ENCODE data around the gene BRD2. TPM values are rescaled to one million over a fixed set of nuclear protein-coding genes. Genes with fewer than 3 reads are reported as not detected.

The BRD2 gene
- total RNA-seq, 6 experiments from 2014 or later, result 147 to 163 (median 157) TPM

DNA sequence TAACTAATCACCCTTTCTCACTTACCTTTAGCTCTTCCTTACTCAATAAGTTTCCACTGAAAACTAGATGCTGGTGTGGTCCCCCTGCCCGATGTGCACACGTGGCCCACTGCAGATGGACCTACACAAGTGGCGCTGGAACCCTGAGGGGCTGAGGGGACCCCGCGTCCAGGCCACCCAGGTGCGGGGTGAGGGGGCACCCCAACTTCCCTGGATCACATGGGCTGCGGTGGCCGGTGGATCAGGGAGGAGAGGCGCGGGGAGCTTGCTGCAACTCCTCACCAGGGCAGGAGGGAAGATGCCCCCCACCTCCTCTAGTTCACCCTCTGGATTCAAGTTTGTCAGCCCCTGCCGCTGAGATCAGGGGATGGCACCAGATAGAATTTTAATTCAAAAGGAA is 53.5 kb downstream of the BRD2 start:
- Mint-ChIP-seq H3K4me3 (no peak overlapping the region), H3K4me1 (ENCODE audit: low read depth) (no peaks in the 10 kb centered on the region), H3K27me3 (ENCODE audit: insufficient read depth) (peaks cover 34% of the 10 kb centered on the region), H3K27ac (no peak overlapping the region), H3K36me3 (ENCODE audit: low read depth) (no peaks in the 10 kb centered on the region), H3K9me3 (no peaks in the 10 kb centered on the region)
- no peak for DNase-seq
- TF ChIP-seq, protein P1, sequence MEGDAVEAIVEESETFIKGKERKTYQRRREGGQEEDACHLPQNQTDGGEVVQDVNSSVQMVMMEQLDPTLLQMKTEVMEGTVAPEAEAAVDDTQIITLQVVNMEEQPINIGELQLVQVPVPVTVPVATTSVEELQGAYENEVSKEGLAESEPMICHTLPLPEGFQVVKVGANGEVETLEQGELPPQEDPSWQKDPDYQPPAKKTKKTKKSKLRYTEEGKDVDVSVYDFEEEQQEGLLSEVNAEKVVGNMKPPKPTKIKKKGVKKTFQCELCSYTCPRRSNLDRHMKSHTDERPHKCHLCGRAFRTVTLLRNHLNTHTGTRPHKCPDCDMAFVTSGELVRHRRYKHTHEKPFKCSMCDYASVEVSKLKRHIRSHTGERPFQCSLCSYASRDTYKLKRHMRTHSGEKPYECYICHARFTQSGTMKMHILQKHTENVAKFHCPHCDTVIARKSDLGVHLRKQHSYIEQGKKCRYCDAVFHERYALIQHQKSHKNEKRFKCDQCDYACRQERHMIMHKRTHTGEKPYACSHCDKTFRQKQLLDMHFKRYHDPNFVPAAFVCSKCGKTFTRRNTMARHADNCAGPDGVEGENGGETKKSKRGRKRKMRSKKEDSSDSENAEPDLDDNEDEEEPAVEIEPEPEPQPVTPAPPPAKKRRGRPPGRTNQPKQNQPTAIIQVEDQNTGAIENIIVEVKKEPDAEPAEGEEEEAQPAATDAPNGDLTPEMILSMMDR (IDR thresholded peaks at IDR 0.05), result no peak

- H3K27ac Mint-ChIP-seq, result no peak overlapping the region
- H3K9me3 Mint-ChIP-seq, result no peaks in the 10 kb centered on the region
- no peak overlapping the region for H3K4me3 Mint-ChIP-seq
- peaks cover 23% of the 10 kb centered on the region for H3K27me3 Mint-ChIP-seq (ENCODE audit: insufficient read depth)
- TF ChIP-seq, protein P1 (IDR thresholded peaks at IDR 0.05), result no peak
- H3K36me3 Mint-ChIP-seq (ENCODE audit: low read depth), result no peaks in the 10 kb centered on the region
- DNase-seq, result no peak
- H3K4me1 Mint-ChIP-seq (ENCODE audit: low read depth), result no peaks in the 10 kb centered on the region
These were observed 55.1 kb downstream of the BRD2 start for GRCh38 chr6:33023536-33023935.

GRCh38 chr6:33024521-33024920 is 56.1 kb downstream of the BRD2 start:
- H3K4me3 Mint-ChIP-seq, result no peak overlapping the region
- H3K27me3 Mint-ChIP-seq (ENCODE audit: insufficient read depth), result peaks cover 21% of the 10 kb centered on the region
- TF ChIP-seq, protein P1 (IDR thresholded peaks at IDR 0.05), result no peak
- H3K27ac Mint-ChIP-seq, result no peak overlapping the region
- H3K9me3 Mint-ChIP-seq, result no peaks in the 10 kb centered on the region
- no peaks in the 10 kb centered on the region for H3K4me1 Mint-ChIP-seq (ENCODE audit: low read depth)
- no peaks in the 10 kb centered on the region for H3K36me3 Mint-ChIP-seq (ENCODE audit: low read depth)
- no peak for DNase-seq

GRCh38 chr6:33028220-33028849 is 59.9 kb downstream of the BRD2 start:
- H3K9me3 Mint-ChIP-seq, result no peaks in the 10 kb centered on the region
- TF ChIP-seq, protein P1 (IDR thresholded peaks at IDR 0.05), result no peak
- H3K4me1 Mint-ChIP-seq (ENCODE audit: low read depth), result no peaks in the 10 kb centered on the region
- H3K27me3 Mint-ChIP-seq (ENCODE audit: insufficient read depth), result peaks cover 25% of the 10 kb centered on the region
- no peak overlapping the region for H3K27ac Mint-ChIP-seq
- DNase-seq, result no peak
- H3K36me3 Mint-ChIP-seq (ENCODE audit: low read depth), result no peaks in the 10 kb centered on the region
- H3K4me3 Mint-ChIP-seq, result no peak overlapping the region

- H3K9me3 Mint-ChIP-seq, result no peaks in the 10 kb centered on the region
- TF ChIP-seq, protein P1 (IDR thresholded peaks at IDR 0.05), result no peak
- H3K27me3 Mint-ChIP-seq (ENCODE audit: insufficient read depth), result peaks cover 29% of the 10 kb centered on the region
- no peak overlapping the region for H3K27ac Mint-ChIP-seq
- H3K4me3 Mint-ChIP-seq, result no peak overlapping the region
- no peaks in the 10 kb centered on the region for H3K4me1 Mint-ChIP-seq (ENCODE audit: low read depth)
- H3K36me3 Mint-ChIP-seq (ENCODE audit: low read depth), result no peaks in the 10 kb centered on the region
- DNase-seq, result no peak
These were observed 61.2 kb downstream of the BRD2 start for GRCh38 chr6:33029328-33030184.
